Smooth muscle cell (in vitro differentiated cells): ENCODE data around the gene PKN1. TPM values are rescaled to one million over a fixed set of nuclear protein-coding genes. Genes with fewer than 3 reads are reported as not detected.

Experiments used
- DNase-seq: peaks from one replicate; lab custom pipeline; 2025; ENCODE audit not compliant: unreplicated experiment; lab: John Stamatoyannopoulos, UW
- H2AFZ ChIP-seq: fragments of 200-600 bp; sonication (generic); 2 replicates; pipeline ENCODE4 v1.6.0; 2016; ENCODE audit warnings: antibody characterized with exemption, low read depth, mild to moderate bottlenecking
- H3F3A ChIP-seq: fragments of 200-600 bp; sonication (generic); 2 replicates; pipeline ENCODE4 v1.6.0; 2017; ENCODE audit warnings: antibody characterized with exemption, low read depth
- H3K27ac ChIP-seq: fragments of 200-600 bp; sonication (generic); 2 replicates; pipeline ENCODE4 v1.5.1; 2016; ENCODE audit warnings: low read depth, mild to moderate bottlenecking
- H3K27me3 ChIP-seq: fragments of 200-600 bp; sonication (generic); 2 replicates; pipeline ENCODE4 v1.6.1; 2016; ENCODE audit warnings: low read depth, mild to moderate bottlenecking
- H3K36me3 ChIP-seq: fragments of 200-600 bp; sonication (generic); 2 replicates; pipeline ENCODE4 v1.5.1; 2016; ENCODE audit warnings: low read depth
- H3K4me1 ChIP-seq: fragments of 200-600 bp; sonication (generic); 2 replicates; pipeline ENCODE4 v1.5.1; 2016; ENCODE audit warnings: low read depth
- H3K4me2 ChIP-seq: fragments of 200-600 bp; sonication (generic); 2 replicates; pipeline ENCODE4 v1.6.0; 2016; ENCODE audit warnings: mild to moderate bottlenecking
- H3K4me3 ChIP-seq: fragments of 200-600 bp; sonication (generic); 2 replicates; pipeline ENCODE4 v1.5.1; 2016; ENCODE audit warnings: mild to moderate bottlenecking
- H3K79me2 ChIP-seq: fragments of 200-600 bp; sonication (generic); 2 replicates; pipeline ENCODE4 v1.6.0; 2016; ENCODE audit warnings: low read depth, mild to moderate bottlenecking
- H3K9ac ChIP-seq: fragments of 200-600 bp; sonication (generic); 2 replicates; pipeline ENCODE4 v1.6.0; 2016; ENCODE audit warnings: low read depth
- H3K9me3 ChIP-seq: fragments of 200-600 bp; sonication (generic); replicated peaks from 2 replicates; pipeline ENCODE4 v1.5.1; 2016; ENCODE audit warnings: low read depth
- H4K20me1 ChIP-seq: fragments of 200-600 bp; sonication (generic); 2 replicates; pipeline ENCODE4 v1.6.0; 2016; ENCODE audit warnings: low read depth
- CTCF ChIP-seq: fragments of 200-600 bp; sonication (generic); IDR thresholded peaks from 2 replicates; pipeline ENCODE4 v1.5.1; 2017; ENCODE audit warnings: borderline replicate concordance, mild to moderate bottlenecking, antibody characterized with exemption; ENCODE audit not compliant: insufficient read depth, poor library complexity, severe bottlenecking
- WGBS: methylation state at CpG from one replicate; pipeline ENCODE4 v1.1.7; 2016; ENCODE audit warnings: low lambda C conversion rate; 5-methylcytosine and 5-hydroxymethylcytosine counted together
- polyA plus RNA-seq: library from polyadenylated mRNA; unstranded; fragments of >200 nt; fragmentation: Nextera tagmentation; extraction: Ambion mirVana; gene quantifications from 2 replicates; pipeline ENCODE4 v1.2.1, GENCODE V29; 2016
- total RNA-seq: library from RNA; depleted of rRNA; stranded (reverse); fragments of >200 nt; gene quantifications from 2 replicates; pipeline ENCODE4 v1.2.3, GENCODE V29; 2014

Gene PKN1
- total and polyA plus RNA-seq, 2 experiments from 2014 or later, result 28.0 to 64.8 TPM

- Histone ChIP-seq H3F3A (no peaks in the 10 kb centered on the region), H3K9ac (no peak overlapping the region), H3K4me1 (no peaks in the 10 kb centered on the region), H4K20me1 (peaks cover 38% of the 10 kb centered on the region), H3K9me3 (no peaks in the 10 kb centered on the region), H2AFZ (no peak overlapping the region), H3K4me2 (no peak overlapping the region), H3K79me2 (peaks cover 16% of the 10 kb centered on the region), H3K27ac (no peak overlapping the region), H3K36me3 (no peaks in the 10 kb centered on the region), H3K4me3 (no peak overlapping the region), H3K27me3 (peaks cover 6% of the 10 kb centered on the region)
- TF ChIP-seq CTCF, result no peak
- 94% methylated on average over 16 of the region's 17 CpGs for WGBS
- no peak for DNase-seq
These were observed 2.4 kb downstream of the PKN1 start for GRCh38 chr19:14435320-14436050.

GRCh38 chr19:14437578-14438140, 4.6 kb downstream of the PKN1 start:
- H4K20me1 ChIP-seq, result peaks cover 40% of the 10 kb centered on the region
- no peak for TF ChIP-seq CTCF
- peaks cover 16% of the 10 kb centered on the region for H3K79me2 ChIP-seq
- H3K4me1 ChIP-seq, result no peaks in the 10 kb centered on the region
- H3K27me3 ChIP-seq, result no peaks in the 10 kb centered on the region
- H3F3A ChIP-seq, result no peaks in the 10 kb centered on the region
- H3K4me2 ChIP-seq, result no peak overlapping the region
- no peak for DNase-seq
- no peak overlapping the region for H2AFZ ChIP-seq
- no peaks in the 10 kb centered on the region for H3K9me3 ChIP-seq
- no peak overlapping the region for H3K27ac ChIP-seq
- no peaks in the 10 kb centered on the region for H3K36me3 ChIP-seq
- no peak overlapping the region for H3K9ac ChIP-seq
- whole genome bisulfite sequencing, result 96% methylated on average over 7 of the region's 7 CpGs
- no peak overlapping the region for H3K4me3 ChIP-seq

GRCh38 chr19:14439014-14439413, 5.9 kb downstream of the PKN1 start:
- H3K4me3 ChIP-seq, result no peak overlapping the region
- no peak overlapping the region for H3K27ac ChIP-seq
- DNase-seq, result no peak
- H2AFZ ChIP-seq, result no peak overlapping the region
- H4K20me1 ChIP-seq, result peaks cover 40% of the 10 kb centered on the region
- H3K36me3 ChIP-seq, result no peaks in the 10 kb centered on the region
- no peak for TF ChIP-seq CTCF
- H3F3A ChIP-seq, result no peaks in the 10 kb centered on the region
- H3K4me2 ChIP-seq, result no peak overlapping the region
- no peaks in the 10 kb centered on the region for H3K27me3 ChIP-seq
- peaks cover 16% of the 10 kb centered on the region for H3K79me2 ChIP-seq
- 95% methylated on average over 9 of the region's 9 CpGs for WGBS
- H3K9ac ChIP-seq, result no peak overlapping the region
- H3K9me3 ChIP-seq, result no peaks in the 10 kb centered on the region
- no peaks in the 10 kb centered on the region for H3K4me1 ChIP-seq
